ENCODE data around the gene FBXO21.

Gene FBXO21

GRCh38 chr12:117165342-117165741 is 24.9 kb downstream of the FBXO21 start:
- no peak for DNase-seq (ENCODE audit: low read depth)

- no peak for DNase-seq (ENCODE audit: low read depth)
These were observed 27.6 kb downstream of the FBXO21 start for GRCh38 chr12:117162633-117163032.

DNA sequence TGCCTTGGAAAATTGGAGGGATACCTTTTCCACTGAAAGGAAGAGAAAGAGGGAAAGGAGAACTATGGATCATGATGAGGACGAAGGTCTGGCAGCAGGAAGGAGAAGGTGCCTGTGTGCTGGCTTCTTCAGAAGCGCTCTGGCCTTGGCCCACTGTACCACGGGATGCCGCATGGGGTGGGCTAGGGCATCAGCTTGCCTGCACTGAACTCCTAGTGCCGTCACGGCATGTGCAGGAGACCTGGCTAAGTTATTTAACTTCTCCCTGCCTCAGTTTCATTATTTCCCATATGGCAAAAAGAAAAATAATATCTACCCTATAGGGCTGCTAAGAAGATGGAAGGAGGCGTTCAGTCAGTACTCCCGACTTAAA is 28.1 kb downstream of the FBXO21 start:
- DNase-seq (ENCODE audit: low read depth): no peak

- DNase-seq (ENCODE audit: low read depth): no peak
These were observed 28.7 kb downstream of the FBXO21 start for GRCh38 chr12:117161460-117162166.

GRCh38 chr12:117159674-117160073 is 30.6 kb downstream of the FBXO21 start:
- DNase-seq (ENCODE audit: low read depth): no peak

GRCh38 chr12:117158911-117159553 is 31.2 kb downstream of the FBXO21 start:
- no peak for DNase-seq (ENCODE audit: low read depth)

DNA sequence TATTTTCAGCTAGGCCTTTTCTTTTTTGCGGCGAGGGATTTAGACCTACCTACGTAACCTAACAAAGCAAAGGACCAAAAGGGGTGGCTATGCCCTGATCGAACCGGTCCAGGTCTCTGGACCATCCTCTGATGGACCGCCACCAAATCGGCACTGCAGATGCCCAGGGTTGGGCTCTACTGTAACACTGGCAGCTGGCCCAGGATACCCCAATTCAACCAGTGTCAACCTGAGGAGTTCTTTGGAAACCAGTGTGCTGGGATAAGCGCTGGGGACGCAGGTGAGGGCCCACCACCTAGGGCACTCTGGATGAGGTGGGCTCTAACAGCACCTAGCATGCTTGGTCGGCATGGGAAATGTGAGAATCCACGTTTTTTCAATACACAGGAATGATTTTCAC is 32.2 kb downstream of the FBXO21 start:
- no peak for DNase-seq (ENCODE audit: low read depth)

- DNase-seq (ENCODE audit: low read depth): peak; percentile 49
These were observed 34.8 kb downstream of the FBXO21 start for GRCh38 chr12:117155278-117156060.

GRCh38 chr12:117152793-117153775 is 37.2 kb downstream of the FBXO21 start:
- no peak for DNase-seq (ENCODE audit: low read depth)

DNA sequence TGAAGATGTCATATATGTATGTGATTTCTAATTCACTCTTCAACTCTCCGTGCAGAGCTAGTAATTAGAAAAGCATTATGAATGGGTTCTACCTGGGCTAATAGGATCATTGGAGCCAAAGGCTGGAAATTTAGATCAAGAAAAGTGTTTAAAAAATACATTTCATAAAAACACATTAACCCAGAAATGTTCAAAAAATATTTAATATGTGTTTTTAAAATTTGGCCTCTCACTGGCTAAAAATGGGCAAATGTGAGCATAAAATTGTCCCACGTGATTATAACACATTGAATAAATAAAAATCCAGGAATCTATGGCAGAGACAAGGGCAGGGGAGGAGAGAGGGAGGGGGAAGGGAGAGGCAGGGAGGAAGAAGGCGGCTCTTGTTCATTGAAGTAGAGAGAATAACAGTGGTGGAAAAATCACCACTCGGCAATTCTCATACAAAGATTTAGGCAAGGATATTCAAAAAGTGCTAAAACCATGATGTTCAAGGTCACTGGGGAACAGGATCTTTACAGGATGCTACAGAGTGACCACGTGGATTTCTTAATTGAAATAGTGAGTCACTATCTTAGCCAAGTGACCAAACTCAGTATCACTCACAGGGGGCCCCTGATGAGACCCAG is 38.8 kb downstream of the FBXO21 start:
- no peak for DNase-seq (ENCODE audit: low read depth)

DNA sequence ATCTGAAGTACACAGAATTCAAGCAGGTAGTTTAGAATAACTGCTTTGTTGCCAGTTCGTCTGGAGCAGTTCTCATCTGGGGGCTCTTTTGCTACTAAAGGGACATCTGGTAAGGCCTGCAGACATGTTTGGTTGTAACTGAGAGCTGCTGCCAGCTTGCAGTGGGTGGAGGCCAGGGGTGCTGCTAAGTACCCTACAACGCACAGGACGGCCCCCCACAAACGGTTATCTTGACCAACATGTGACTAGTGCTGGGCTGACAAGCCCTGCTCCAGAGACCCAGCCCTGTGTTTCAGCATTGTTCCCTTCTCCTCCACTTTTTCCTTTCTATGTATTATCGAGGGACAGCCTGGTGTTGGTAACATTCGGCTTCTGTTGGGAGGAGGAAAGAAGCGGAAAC is 40.8 kb downstream of the FBXO21 start:
- no peak for DNase-seq (ENCODE audit: low read depth)

GRCh38 chr12:117148642-117149041 is 41.6 kb downstream of the FBXO21 start:
- no peak for DNase-seq (ENCODE audit: low read depth)

- DNase-seq (ENCODE audit: low read depth): no peak
These were observed 42.6 kb downstream of the FBXO21 start for GRCh38 chr12:117147639-117148038.

GRCh38 chr12:117145597-117146154 is 44.6 kb downstream of the FBXO21 start:
- DNase-seq (ENCODE audit: low read depth): no peak

- DNase-seq (ENCODE audit: low read depth): no peak
These were observed 45.7 kb downstream of the FBXO21 start for GRCh38 chr12:117144599-117144998.

DNA sequence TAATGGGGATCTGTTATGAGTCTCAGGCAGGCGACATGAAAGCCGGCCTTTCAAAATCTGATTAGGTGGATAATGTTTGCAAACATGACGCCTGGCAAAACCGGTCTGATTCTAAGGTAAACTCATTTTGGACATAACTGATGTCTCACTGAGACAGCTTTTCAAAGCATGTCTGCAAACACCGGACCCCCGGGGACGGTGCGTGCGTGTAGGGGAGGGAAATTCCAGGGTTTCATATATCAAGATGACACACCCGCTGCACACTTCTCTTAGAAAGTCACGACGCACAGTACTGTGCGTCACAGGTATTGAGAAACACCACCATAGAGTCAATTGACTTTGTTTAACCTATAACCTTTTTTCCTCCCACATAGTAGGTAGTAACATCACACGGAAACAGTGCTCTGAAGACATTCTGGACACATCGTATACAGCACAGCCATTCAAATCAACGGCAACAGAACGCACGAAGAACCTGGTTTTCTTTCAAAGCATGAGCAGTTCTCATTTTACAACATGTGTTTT is 47.2 kb downstream of the FBXO21 start:
- no peak for DNase-seq (ENCODE audit: low read depth)

GRCh38 chr12:117142094-117142493 is 48.2 kb downstream of the FBXO21 start:
- no peak for DNase-seq (ENCODE audit: low read depth)

- DNase-seq (ENCODE audit: low read depth): no peak
These were observed 49.0 kb downstream of the FBXO21 start for GRCh38 chr12:117141097-117141898.

GRCh38 chr12:117140397-117141096 is 49.7 kb downstream of the FBXO21 start:
- no peak for DNase-seq (ENCODE audit: low read depth)
